Keratinocyte (primary cell): ENCODE measurements around the gene EMILIN3. TPM values are rescaled to one million over a fixed set of nuclear protein-coding genes. Genes with fewer than 3 reads are reported as not detected.
A peak's percentile ranks its signal among the peaks of the same experiment; 100 is the strongest.

Source experiments
- DNase-seq: peaks from one replicate; pipeline ENCODE4 v3.0.0-alpha.2; 2011; ENCODE audit warnings: low read depth, missing footprints, low spot score
- FAIRE-seq: peaks from 2 replicates; lab custom pipeline; 2011; peaks lifted over from hg19 to GRCh38; lab: Jason Lieb, UNC
- H2AFZ ChIP-seq: 2 replicates; pipeline ENCODE4 v1.6.0; 2012; ENCODE audit warnings: low read length, control low read depth, inconsistent platforms; ENCODE audit not compliant: control insufficient read depth
- H3K27ac ChIP-seq: 2 replicates; pipeline ENCODE4 v1.5.1; 2011; ENCODE audit warnings: low read length; ENCODE audit not compliant: control insufficient read depth, insufficient read depth
- H3K27me3 ChIP-seq: 3 replicates; pipeline ENCODE4 v1.6.0; 2011; ENCODE audit warnings: low read length; ENCODE audit not compliant: control insufficient read depth, insufficient read depth; ENCODE audit errors: extremely low read depth
- H3K36me3 ChIP-seq, 2 experiments: 2 replicates in 1 of 2; 3 replicates in 1 of 2; pipeline ENCODE4 v1.5.1; 2011; ENCODE audit warnings: low read length in 2 of 2, mild to moderate bottlenecking in 1 of 2; ENCODE audit not compliant: control insufficient read depth in 2 of 2, insufficient read depth in 2 of 2; ENCODE audit errors: extremely low read depth in 1 of 2
- H3K4me1 ChIP-seq: 3 replicates; pipeline ENCODE4 v1.5.1; 2011; ENCODE audit warnings: low read length; ENCODE audit not compliant: control insufficient read depth, insufficient read depth; ENCODE audit errors: extremely low read depth
- H3K4me2 ChIP-seq: 3 replicates; pipeline ENCODE4 v1.6.0; 2011; ENCODE audit warnings: low read depth, low read length; ENCODE audit not compliant: control insufficient read depth, insufficient read depth; ENCODE audit errors: extremely low read depth
- H3K4me3 ChIP-seq, 3 experiments: fragments of 200-600 bp in 1 of 3; sonication (generic) in 1 of 3; 2 replicates in 2 of 3; 3 replicates in 1 of 3; pipeline ENCODE4 v1.5.1; 2011 to 2016; ENCODE audit warnings: low read length in 3 of 3, mild to moderate bottlenecking in 3 of 3, control low read depth in 2 of 3, inconsistent platforms in 1 of 3, low read depth in 1 of 3, mixed read lengths in 1 of 3, mixed run types in 1 of 3, moderate library complexity in 1 of 3; ENCODE audit not compliant: control insufficient read depth in 2 of 3, insufficient read depth in 2 of 3; ENCODE audit errors: extremely low read depth in 1 of 3
- H3K79me2 ChIP-seq: 2 replicates; pipeline ENCODE4 v1.6.0; 2012; ENCODE audit warnings: low read length; ENCODE audit not compliant: control insufficient read depth, insufficient read depth
- H3K9ac ChIP-seq: 3 replicates; pipeline ENCODE4 v1.6.0; 2011; ENCODE audit warnings: low read length; ENCODE audit not compliant: control insufficient read depth, insufficient read depth; ENCODE audit errors: extremely low read depth
- H3K9me1 ChIP-seq: 3 replicates; pipeline ENCODE4 v1.6.0; 2011; ENCODE audit warnings: low read length; ENCODE audit not compliant: control insufficient read depth, insufficient read depth; ENCODE audit errors: extremely low read depth
- H3K9me3 ChIP-seq: 2 replicates; pipeline ENCODE4 v1.5.1; 2012; ENCODE audit warnings: low read depth, low read length; ENCODE audit not compliant: control insufficient read depth
- H4K20me1 ChIP-seq: 3 replicates; pipeline ENCODE4 v1.6.0; 2011; ENCODE audit warnings: low read length; ENCODE audit not compliant: control insufficient read depth, insufficient read depth; ENCODE audit errors: extremely low read depth
- EZH2 ChIP-seq: IDR thresholded peaks from one replicate; pipeline ENCODE4 v1.6.1; 2012; ENCODE audit warnings: inconsistent platforms, mild to moderate bottlenecking, low read length, moderate library complexity
- dilution Hi-C: fragments of 300-500 bp; cut with MboI; formaldehyde crosslinking; loops from one replicate; pipeline ENCODE4 v1.7.0; 2020; ENCODE audit warnings: low sequenced_read_pairs; ENCODE audit not compliant: extremely low pct_ligation_motif_present
- polyA plus RNA-seq, 5 experiments: library from polyadenylated mRNA; depleted of rRNA in 3 of 5; stranded (reverse) in 3 of 5; stranded (forward) in 1 of 5; unstranded in 1 of 5; fragments of >200 nt; gene quantifications; 1 replicate in 1 of 5; 2 replicates in 3 of 5; 3 replicates in 1 of 5; pipeline versions ENCODE4 v1.2.1 to v1.2.3, GENCODE V29; 2011 to 2012; ENCODE audit warnings: missing spikeins in 2 of 5, low read depth in 1 of 5, low replicate concordance in 1 of 5
- TF ChIP-seq, protein P1 (sequence below), 3 experiments: IDR thresholded peaks in 1 of 3; conservative IDR thresholded peaks in 1 of 3; optimal IDR thresholded peaks in 1 of 3; 2 replicates in 2 of 3; 3 replicates in 1 of 3; pipeline versions ENCODE3 to v1.5.1; 2011; ENCODE audit warnings: low read length in 3 of 3, mild to moderate bottlenecking in 3 of 3, moderate library complexity in 2 of 3, control low read depth in 1 of 3, inconsistent platforms in 1 of 3; ENCODE audit not compliant: insufficient read depth in 2 of 3; ENCODE audit errors: extremely low read depth in 1 of 3

Gene EMILIN3
- polyA plus RNA-seq, 1 donor (not counting 4 experiments of a cell fraction or from before 2014, with no cell fraction given), result not detected

GRCh38 chr20:41367956-41368355 is 1.3 kb upstream of the EMILIN3 start:
- H3K79me2 ChIP-seq, result no peaks in the 10 kb centered on the region
- no peak overlapping the region for H3K4me3 ChIP-seq
- H4K20me1 ChIP-seq, result no peaks in the 10 kb centered on the region
- H3K9ac ChIP-seq, result no peak overlapping the region
- H3K4me2 ChIP-seq, result no peak overlapping the region
- H3K4me1 ChIP-seq, result no peaks in the 10 kb centered on the region
- dilution Hi-C loops, result no loop called here
- DNase-seq (no peak), FAIRE-seq (no peak)
- TF ChIP-seq, protein P1, sequence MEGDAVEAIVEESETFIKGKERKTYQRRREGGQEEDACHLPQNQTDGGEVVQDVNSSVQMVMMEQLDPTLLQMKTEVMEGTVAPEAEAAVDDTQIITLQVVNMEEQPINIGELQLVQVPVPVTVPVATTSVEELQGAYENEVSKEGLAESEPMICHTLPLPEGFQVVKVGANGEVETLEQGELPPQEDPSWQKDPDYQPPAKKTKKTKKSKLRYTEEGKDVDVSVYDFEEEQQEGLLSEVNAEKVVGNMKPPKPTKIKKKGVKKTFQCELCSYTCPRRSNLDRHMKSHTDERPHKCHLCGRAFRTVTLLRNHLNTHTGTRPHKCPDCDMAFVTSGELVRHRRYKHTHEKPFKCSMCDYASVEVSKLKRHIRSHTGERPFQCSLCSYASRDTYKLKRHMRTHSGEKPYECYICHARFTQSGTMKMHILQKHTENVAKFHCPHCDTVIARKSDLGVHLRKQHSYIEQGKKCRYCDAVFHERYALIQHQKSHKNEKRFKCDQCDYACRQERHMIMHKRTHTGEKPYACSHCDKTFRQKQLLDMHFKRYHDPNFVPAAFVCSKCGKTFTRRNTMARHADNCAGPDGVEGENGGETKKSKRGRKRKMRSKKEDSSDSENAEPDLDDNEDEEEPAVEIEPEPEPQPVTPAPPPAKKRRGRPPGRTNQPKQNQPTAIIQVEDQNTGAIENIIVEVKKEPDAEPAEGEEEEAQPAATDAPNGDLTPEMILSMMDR (optimal IDR thresholded peaks at IDR 0.05 in 1 of 3, IDR thresholded peaks at IDR 0.05 in 1 of 3, conservative IDR thresholded peaks at IDR 0.05 in 1 of 3; ENCODE audit: extremely low read depth in 1 of 3, insufficient read depth in 2 of 3, low read length in 3 of 3), result no peak
- TF ChIP-seq EZH2, result no peak
- no peaks in the 10 kb centered on the region for H3K36me3 ChIP-seq
- no peaks in the 10 kb centered on the region for H3K9me1 ChIP-seq
- H3K9me3 ChIP-seq, result no peaks in the 10 kb centered on the region
- H2AFZ ChIP-seq, result no peak overlapping the region
- H3K27ac ChIP-seq, result no peak overlapping the region
- peaks cover 45% of the 10 kb centered on the region for H3K27me3 ChIP-seq

GRCh38 chr20:41367393-41367695 is 726 bp upstream of the EMILIN3 start:
- Histone ChIP-seq H3K4me2 (no peak overlapping the region), H3K9ac (no peak overlapping the region), H3K27me3 (peaks cover 43% of the 10 kb centered on the region), H3K27ac (no peak overlapping the region), H2AFZ (no peak overlapping the region), H4K20me1 (no peaks in the 10 kb centered on the region), H3K4me3 (no peak overlapping the region), H3K79me2 (no peaks in the 10 kb centered on the region), H3K36me3 (no peaks in the 10 kb centered on the region), H3K9me1 (no peaks in the 10 kb centered on the region), H3K9me3 (no peaks in the 10 kb centered on the region), H3K4me1 (no peaks in the 10 kb centered on the region)
- TF ChIP-seq, protein P1 (optimal IDR thresholded peaks at IDR 0.05 in 1 of 3, IDR thresholded peaks at IDR 0.05 in 1 of 3, conservative IDR thresholded peaks at IDR 0.05 in 1 of 3; ENCODE audit: extremely low read depth in 1 of 3, insufficient read depth in 2 of 3, low read length in 3 of 3), result no peak
- peak; percentile 15 for TF ChIP-seq EZH2
- FAIRE-seq (no peak), DNase-seq (no peak)
- dilution Hi-C loops, result no loop called here
